OCI-LY3 (cell line): ENCODE measurements around the gene HIPK2.

Experiments
- CTCF ChIP-seq: fragments of 200-600, 300-600 bp; sonication (generic); IDR thresholded peaks from 2 replicates; pipeline ENCODE4 v1.5.1; 2014; ENCODE audit warnings: antibody characterized with exemption, low read length, low read depth
- EZH2phosphoT487 ChIP-seq: fragments of 200-600 bp; shearing (Covaris generic); IDR thresholded peaks from 2 replicates; pipeline ENCODE4 v1.6.1; 2018; ENCODE audit warnings: antibody characterized with exemption, mixed run types, low read depth

GRCh38 chr7:139721417-139721816 lies 56.4 kb downstream of the HIPK2 start:
- TF ChIP-seq CTCF (no peak), EZH2phosphoT487 (no peak)
